HG02870 (cell line): ENCODE measurements around the gene TRIL.
A peak's percentile ranks its signal among the peaks of the same experiment; 100 is the strongest.

Source experiments
- ATAC-seq: cut with Tn5 transposase; IDR thresholded peaks from one replicate; pipeline ENCODE4 v1.9.1; 2021; ENCODE audit warnings: mild to moderate bottlenecking, moderate library complexity; ENCODE audit not compliant: unreplicated experiment

The TRIL gene

GRCh38 chr7:28941633-28942032, 16.5 kb downstream of the TRIL start:
- ATAC-seq, result no peak

GRCh38 chr7:28940741-28941384, 17.3 kb downstream of the TRIL start:
- no peak for ATAC-seq

GRCh38 chr7:28939844-28940544, 18.1 kb downstream of the TRIL start:
- no peak for ATAC-seq

GRCh38 chr7:28939367-28939766, 18.8 kb downstream of the TRIL start:
- no peak for ATAC-seq

- no peak for ATAC-seq
Measured at GRCh38 chr7:28937619-28938018, 20.5 kb downstream of the TRIL start.

GRCh38 chr7:28937103-28937502, 21.0 kb downstream of the TRIL start:
- no peak for ATAC-seq

- ATAC-seq, result no peak
Measured at GRCh38 chr7:28933846-28934320, 24.2 kb downstream of the TRIL start.

GRCh38 chr7:28931565-28931964, 26.6 kb downstream of the TRIL start:
- no peak for ATAC-seq

GRCh38 chr7:28926871-28927597, 31.1 kb downstream of the TRIL start:
- peak; percentile 86 for ATAC-seq

- no peak for ATAC-seq
Measured at GRCh38 chr7:28922624-28923331, 35.4 kb downstream of the TRIL start.

- ATAC-seq, result no peak
Measured at GRCh38 chr7:28921822-28922221, 36.3 kb downstream of the TRIL start.

- ATAC-seq, result no peak
Measured at GRCh38 chr7:28920424-28920823, 37.7 kb downstream of the TRIL start.

GRCh38 chr7:28919510-28919909, 38.6 kb downstream of the TRIL start:
- ATAC-seq, result no peak

GRCh38 chr7:28908775-28909174, 49.4 kb downstream of the TRIL start:
- no peak for ATAC-seq

GRCh38 chr7:28905464-28905863, 52.7 kb downstream of the TRIL start:
- ATAC-seq, result no peak

- no peak for ATAC-seq
Measured at GRCh38 chr7:28904578-28905048, 53.5 kb downstream of the TRIL start.

- no peak for ATAC-seq
Measured at GRCh38 chr7:28903730-28904577, 54.2 kb downstream of the TRIL start.
